ENCODE measurements around the gene ERCC6L2.

ERCC6L2 gene, protein sequence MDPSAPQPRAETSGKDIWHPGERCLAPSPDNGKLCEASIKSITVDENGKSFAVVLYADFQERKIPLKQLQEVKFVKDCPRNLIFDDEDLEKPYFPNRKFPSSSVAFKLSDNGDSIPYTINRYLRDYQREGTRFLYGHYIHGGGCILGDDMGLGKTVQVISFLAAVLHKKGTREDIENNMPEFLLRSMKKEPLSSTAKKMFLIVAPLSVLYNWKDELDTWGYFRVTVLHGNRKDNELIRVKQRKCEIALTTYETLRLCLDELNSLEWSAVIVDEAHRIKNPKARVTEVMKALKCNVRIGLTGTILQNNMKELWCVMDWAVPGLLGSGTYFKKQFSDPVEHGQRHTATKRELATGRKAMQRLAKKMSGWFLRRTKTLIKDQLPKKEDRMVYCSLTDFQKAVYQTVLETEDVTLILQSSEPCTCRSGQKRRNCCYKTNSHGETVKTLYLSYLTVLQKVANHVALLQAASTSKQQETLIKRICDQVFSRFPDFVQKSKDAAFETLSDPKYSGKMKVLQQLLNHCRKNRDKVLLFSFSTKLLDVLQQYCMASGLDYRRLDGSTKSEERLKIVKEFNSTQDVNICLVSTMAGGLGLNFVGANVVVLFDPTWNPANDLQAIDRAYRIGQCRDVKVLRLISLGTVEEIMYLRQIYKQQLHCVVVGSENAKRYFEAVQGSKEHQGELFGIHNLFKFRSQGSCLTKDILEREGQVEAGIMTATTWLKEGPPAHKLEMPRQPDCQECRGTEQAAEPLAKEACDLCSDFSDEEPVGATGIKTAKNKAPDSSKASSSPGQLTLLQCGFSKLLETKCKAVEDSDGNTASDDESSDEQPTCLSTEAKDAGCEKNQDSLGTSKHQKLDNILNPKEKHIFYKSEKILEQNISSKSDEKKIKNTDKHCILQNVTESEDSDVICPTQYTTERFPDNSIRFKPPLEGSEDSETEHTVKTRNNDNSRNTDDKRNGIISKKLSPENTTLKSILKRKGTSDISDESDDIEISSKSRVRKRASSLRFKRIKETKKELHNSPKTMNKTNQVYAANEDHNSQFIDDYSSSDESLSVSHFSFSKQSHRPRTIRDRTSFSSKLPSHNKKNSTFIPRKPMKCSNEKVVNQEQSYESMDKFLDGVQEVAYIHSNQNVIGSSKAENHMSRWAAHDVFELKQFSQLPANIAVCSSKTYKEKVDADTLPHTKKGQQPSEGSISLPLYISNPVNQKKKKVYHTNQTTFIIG (N-terminal part only)

DNA sequence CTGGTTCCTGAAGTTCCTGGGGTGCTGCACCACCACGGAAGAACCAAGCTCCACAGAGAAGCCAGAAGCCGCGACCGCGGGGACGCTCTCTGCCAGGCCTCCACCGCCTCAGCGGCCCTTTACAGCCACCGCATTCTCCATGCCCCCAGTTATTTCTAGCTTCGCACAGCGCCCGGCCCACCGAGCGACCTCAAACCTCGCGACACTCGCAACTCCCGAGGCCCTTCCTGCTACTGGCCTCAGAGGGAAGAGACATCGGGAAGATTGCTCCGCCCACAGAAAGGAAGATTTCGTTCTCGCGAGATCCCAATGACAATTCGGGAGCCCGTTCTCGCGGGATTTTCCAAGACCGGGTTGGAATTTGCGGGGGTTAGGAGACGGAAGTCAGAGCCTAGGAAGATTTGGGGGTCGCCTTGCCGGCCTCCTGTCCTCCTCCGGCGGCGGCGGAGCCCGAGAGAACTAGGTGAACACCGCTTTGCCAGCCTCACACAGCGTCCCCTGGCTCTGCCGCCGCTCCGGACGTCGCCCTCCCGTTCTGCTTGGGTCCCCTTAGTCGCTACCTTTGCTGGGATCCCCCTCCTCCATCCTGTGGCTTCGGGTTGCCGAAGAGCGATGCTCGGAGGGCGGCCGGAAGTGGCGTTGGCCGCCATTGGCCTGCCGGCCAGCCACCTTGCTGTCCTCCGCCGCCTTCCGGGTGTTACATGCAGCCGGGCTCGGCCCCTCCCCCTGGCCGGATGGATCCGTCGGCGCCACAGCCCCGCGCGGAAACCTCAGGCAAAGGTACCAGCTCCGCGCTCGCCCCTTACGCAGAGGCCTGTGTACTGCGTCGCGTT lies at the start of gene ERCC6L2:
ERCC6L2 (plus strand) TSS at position 387 of the 833 bp plus-strand sequence; CDS start at position 735, 348 bp downstream.
- TF ChIP-seq GATA3 (IDR thresholded peaks at IDR 0.05; ENCODE audit: low read depth, low read length), result no peak
- TF ChIP-seq GATA2 (IDR thresholded peaks at IDR 0.05; ENCODE audit: low read depth, low read length), result peak; percentile 20; the same call in 1 of the 2 replicates

DNA sequence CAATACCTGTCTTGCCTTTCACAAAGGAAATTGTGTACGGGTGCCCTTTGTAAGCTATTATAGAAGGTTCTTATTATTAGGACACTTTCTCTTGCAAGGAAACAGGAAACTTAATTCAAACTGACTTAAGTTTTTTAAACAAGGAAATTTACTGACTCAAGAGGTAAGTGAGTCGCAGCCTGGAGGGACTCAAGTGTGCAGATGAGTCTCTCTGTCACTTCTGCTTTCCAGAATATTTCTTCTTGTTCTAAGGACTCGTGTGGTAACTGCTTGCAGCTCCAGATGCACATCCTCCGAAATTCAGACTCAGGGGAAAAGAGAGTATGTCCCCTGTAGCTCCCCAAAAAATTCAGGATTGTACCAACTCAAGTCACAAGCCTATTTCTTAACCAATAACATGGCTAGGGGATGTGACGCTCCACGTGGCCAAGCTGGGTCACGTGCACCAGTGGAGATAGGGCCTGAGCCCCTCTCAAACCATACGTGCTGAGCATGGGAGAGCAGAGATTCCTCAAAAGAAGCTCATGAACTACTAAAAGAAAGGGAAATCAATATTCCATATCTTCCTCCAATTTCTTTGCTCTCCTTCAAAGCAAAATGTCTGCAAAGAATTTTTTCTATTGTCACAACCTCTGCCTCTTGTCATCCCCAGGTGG lies 49.2 kb upstream of the ERCC6L2 start:
- TF ChIP-seq GATA3 (IDR thresholded peaks at IDR 0.05; ENCODE audit: low read depth, low read length), result no peak

DNA sequence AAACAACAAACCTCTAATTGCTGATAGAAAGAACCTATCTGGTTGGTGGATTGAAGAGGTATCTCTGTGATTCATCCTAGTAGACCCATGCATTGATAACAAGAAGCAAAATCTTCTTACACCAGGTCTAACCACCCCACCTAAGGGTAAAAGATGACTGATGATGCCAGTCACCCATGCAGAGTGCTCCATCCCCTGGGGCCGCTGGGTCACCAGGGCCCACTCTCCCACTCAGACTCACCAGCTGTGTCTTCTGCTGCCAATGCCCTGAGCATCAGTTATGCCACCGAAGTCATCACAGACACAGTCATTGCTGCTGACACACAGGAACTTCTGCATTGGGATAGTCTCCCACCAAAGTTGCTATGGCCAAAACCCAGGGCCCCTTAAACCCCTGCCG lies 44.7 kb upstream of the ERCC6L2 start:
- TF ChIP-seq GATA2 (IDR thresholded peaks at IDR 0.05; ENCODE audit: low read depth, low read length), result no peak

DNA sequence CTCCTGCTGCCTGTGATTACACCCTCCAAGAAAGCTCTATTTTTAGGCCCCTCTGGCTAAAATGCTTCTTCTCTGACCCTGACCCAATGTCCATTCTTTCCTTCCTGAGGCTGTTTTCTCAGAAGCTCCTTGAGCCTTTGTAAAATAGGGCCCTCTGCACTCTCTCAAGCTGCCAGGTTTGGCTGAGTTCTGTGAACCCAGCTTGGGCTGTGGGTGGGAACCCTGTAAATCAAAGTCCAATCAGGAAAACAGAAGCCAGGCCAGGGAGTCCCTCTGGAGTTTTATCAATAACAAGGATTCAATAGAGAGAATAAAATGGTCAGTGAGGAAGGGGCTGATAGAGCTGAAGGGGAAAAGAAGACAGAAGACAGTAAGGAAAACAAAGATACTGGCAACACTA lies 43.7 kb upstream of the ERCC6L2 start:
- no peak for TF ChIP-seq GATA3 (IDR thresholded peaks at IDR 0.05; ENCODE audit: low read depth, low read length)
- no peak for TF ChIP-seq GATA2 (IDR thresholded peaks at IDR 0.05; ENCODE audit: low read depth, low read length)

DNA sequence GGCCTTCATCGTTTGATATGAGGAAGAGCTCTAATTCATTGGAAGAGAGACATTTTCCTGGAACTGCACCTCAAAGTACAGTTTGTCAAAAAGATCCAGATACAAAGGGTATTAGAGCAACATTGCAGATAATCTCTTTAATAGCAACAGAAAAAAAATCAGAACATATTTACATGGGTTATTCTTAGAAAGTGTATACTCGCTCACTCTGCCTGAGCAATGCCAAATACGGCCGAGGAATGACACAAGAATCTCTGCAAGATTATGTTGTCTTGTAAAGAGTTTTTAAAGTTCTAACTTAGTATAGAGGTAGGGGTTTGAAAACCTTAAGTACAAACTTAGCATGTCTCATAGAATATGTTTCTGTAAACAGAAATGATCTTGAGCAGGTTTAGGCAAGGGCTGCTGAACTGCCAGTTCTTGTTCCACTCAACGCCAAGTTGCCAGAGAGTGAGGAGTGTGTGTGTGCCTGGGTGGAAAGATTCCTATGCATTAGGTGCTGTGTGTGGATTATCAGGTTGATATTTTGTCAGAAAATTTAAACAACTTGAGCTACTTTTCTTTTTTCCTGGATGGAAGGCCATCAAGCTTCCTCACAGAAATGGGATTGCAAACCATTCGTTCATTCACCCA lies 41.8 kb upstream of the ERCC6L2 start:
- TF ChIP-seq GATA3 (IDR thresholded peaks at IDR 0.05; ENCODE audit: low read depth, low read length) (no peak), GATA2 (IDR thresholded peaks at IDR 0.05; ENCODE audit: low read depth, low read length) (no peak)

DNA sequence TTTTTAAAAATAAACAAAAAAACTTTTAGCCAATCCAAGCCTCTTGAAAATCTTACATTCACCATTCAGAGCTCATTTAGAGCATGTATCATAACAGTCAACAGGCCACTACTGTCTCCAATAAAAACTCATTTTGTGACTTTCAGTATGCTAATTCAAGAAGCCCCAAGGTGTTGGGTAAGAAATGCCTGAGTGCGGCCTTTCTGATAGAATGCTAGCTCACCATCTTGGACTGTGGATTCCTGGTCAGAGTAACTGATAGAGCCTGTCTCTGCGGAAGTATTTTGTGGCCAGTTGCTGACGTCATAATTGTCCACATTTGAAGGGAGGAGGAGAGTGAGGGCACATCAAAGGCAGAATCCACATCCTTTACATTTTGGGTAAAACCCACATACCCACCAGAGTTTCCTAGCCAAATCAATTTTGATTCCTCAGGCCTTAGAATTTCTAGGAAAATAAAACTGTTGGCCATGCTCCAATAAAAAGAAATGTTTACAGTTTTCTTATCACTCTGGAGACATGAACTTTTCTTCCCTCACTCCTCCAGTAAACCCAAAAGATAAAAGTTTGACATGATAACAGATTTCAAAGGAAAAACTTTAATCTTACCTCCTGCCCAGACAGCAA lies 41.1 kb upstream of the ERCC6L2 start:
- TF ChIP-seq GATA3 (IDR thresholded peaks at IDR 0.05; ENCODE audit: low read depth, low read length) (no peak), GATA2 (IDR thresholded peaks at IDR 0.05; ENCODE audit: low read depth, low read length) (no peak)

DNA sequence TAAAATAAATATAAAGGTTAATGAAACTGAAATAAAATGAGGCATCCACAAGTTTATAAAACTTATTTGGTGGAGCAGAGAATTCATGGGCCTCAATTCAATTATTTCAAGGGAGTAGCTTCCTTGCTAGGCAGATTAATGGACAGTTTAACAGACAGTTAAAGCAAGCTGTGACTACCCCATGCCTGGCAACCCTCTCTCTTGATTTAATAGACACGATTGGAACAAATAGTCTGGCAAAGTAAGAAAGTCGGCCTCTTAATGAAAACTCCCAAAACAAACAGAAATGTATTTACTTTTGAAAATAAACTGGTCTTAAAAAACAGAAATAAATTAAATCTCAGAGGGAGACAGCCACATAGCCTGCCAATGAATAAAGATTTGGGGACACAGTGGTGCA lies 40.1 kb upstream of the ERCC6L2 start:
- TF ChIP-seq GATA2 (IDR thresholded peaks at IDR 0.05; ENCODE audit: low read depth, low read length), result no peak
- TF ChIP-seq GATA3 (IDR thresholded peaks at IDR 0.05; ENCODE audit: low read depth, low read length), result no peak

DNA sequence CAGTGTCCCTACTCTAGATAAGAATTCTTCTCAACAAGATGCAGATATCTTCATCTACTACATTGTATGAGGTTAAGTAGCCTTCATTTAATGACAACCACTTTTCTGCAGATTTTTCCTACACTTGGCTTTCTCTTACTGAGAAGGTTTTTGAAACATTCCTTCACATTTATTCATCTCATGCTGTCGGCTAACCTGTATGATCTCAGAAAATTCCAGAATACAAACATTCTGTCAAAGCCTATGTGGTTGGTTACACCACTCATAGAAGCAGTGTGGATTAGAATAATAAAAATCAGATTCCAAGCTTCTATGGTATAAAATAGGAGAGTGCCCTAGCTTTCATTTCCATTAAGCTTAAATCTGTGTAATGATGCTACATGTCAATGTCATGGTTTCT lies 39.4 kb upstream of the ERCC6L2 start:
- no peak for TF ChIP-seq GATA3 (IDR thresholded peaks at IDR 0.05; ENCODE audit: low read depth, low read length)
- TF ChIP-seq GATA2 (IDR thresholded peaks at IDR 0.05; ENCODE audit: low read depth, low read length), result no peak

DNA sequence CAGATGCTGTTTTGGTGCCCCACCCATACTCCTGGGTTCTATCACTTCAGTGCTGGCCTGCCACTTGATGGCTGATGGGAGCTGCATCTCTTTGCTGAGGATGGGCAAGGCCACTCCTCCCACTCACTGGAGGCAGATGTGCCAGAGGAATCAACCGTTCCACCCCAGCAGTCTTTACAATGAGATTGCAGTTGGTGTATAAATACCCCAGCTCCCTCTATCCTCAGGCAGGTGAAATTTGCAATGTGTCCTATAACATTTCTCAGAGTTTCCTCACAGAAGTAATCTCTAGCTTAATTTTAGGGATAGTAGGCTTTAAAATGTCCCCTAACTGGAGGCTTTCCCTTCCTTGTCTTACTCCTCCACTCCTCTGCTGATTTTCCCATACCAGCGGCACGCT lies 36.5 kb upstream of the ERCC6L2 start:
- TF ChIP-seq GATA3 (IDR thresholded peaks at IDR 0.05; ENCODE audit: low read depth, low read length) (no peak), GATA2 (IDR thresholded peaks at IDR 0.05; ENCODE audit: low read depth, low read length) (no peak)

DNA sequence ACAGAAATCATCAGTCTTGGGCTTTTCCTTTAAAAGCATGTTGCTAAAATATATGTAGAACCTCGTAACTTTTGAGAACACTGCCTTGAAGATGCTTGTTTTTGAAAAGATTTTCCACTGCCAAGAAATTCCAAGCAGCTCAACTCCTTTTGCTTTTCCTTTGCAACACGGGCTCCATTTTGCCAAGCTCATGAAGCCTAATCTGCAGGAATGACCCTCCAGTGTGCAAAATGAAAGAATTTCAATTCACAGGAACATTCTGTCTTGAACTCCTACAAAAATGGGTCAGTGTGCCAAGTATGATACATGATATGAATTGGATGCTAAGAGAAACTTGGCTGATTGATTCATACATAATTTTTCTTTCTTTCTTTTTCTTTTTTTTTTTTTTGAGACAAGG lies 35.4 kb upstream of the ERCC6L2 start:
- TF ChIP-seq GATA3 (IDR thresholded peaks at IDR 0.05; ENCODE audit: low read depth, low read length) (no peak), GATA2 (IDR thresholded peaks at IDR 0.05; ENCODE audit: low read depth, low read length) (no peak)

DNA sequence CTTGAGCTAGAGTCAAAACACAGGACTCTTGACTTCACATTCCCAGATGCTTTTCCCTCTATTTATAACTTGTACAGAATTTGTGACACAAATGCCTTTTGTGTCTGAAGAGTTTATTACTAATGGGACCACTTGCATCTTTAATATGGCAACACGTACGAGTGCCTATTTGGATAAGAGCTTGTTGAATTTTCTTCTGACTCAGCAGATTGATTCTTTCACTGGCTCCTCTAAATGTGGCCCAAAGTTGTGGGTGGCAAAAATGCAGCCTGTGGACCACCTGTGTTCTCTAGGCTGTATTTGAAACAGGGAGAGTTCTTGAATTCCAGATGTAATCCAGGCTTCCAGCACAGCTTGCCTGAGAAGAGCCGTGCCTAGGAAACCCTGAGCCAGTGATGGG lies 34.1 kb upstream of the ERCC6L2 start:
- no peak for TF ChIP-seq GATA2 (IDR thresholded peaks at IDR 0.05; ENCODE audit: low read depth, low read length)
- TF ChIP-seq GATA3 (IDR thresholded peaks at IDR 0.05; ENCODE audit: low read depth, low read length), result no peak

DNA sequence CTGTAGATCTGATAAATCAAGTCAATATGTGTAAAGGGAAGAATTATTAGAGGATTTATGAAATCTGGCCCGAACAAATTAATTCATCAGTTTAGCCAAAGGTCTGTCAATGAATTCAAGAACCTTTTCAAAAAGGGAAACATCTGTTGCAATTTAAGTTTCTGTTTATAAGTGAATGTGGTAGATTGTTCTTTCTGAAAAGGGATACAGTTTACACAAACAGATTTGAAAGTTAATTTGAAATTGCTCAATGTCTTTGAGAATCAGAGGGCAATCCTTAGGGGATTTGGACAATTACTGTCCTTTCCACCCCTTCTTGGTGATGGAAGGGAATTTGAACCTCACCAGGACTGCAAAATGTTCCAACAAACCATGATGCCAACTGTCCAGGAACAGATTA lies 29.7 kb upstream of the ERCC6L2 start:
- TF ChIP-seq GATA3 (IDR thresholded peaks at IDR 0.05; ENCODE audit: low read depth, low read length) (no peak), GATA2 (IDR thresholded peaks at IDR 0.05; ENCODE audit: low read depth, low read length) (no peak)

Data from SH-SY5Y (cell line).